Left lung (tissue), 10 donors: Measurements from ENCODE around the gene AP2B1. TPM values are rescaled to one million over a fixed set of nuclear protein-coding genes. Genes with fewer than 3 reads are reported as not detected.
A peak's percentile ranks its signal among the peaks of the same experiment; 100 is the strongest.

Source experiments
- ATAC-seq: fragments of 200-7000 bp; cut with Tn5 transposase; one replicate; pipeline ENCODE4 v1.9.1; 2020; ENCODE audit warnings: moderate library complexity
- DNase-seq, 4 donors: peaks; one replicate each; pipeline ENCODE4 v3.0.0-alpha.2; 2013 to 2020
- H3K27ac ChIP-seq, 2 donors: fragments of 200-600 bp; sonication (generic) in 1 of 2; one replicate each; pipeline versions ENCODE4 v1.5.0 to v1.8.0; 2020 to 2021
- H3K27me3 ChIP-seq, 2 donors: fragments of 200-600 bp; sonication (generic) in 1 of 2; one replicate each; pipeline versions ENCODE4 v1.5.0 to v1.8.0; 2020 to 2021
- H3K36me3 ChIP-seq, 2 donors: fragments of 200-600 bp; sonication (generic) in 1 of 2; one replicate each; pipeline versions ENCODE4 v1.5.0 to v1.8.0; 2020 to 2021
- H3K4me1 ChIP-seq, 2 donors: fragments of 200-600 bp; one replicate each; pipeline ENCODE4 v1.8.0; 2021
- H3K4me3 ChIP-seq, 2 donors: fragments of 200-600 bp; sonication (generic) in 1 of 2; one replicate each; pipeline versions ENCODE4 v1.5.0 to v1.8.0; 2020 to 2021; ENCODE audit warnings: mild to moderate bottlenecking in 1 of 2
- H3K9me3 ChIP-seq, 2 donors: fragments of 200-600 bp; sonication (generic) in 1 of 2; one replicate each; pipeline versions ENCODE4 v1.5.0 to v1.8.0; 2020 to 2021
- CTCF ChIP-seq, 2 donors: fragments of 200-600 bp; sonication (generic) in 1 of 2; IDR thresholded peaks; one replicate each; pipeline versions ENCODE4 v1.5.0 to v1.8.0; 2021; ENCODE audit warnings: antibody characterized with exemption in 2 of 2
- intact Hi-C, 2 donors: fragments of 100-400 bp; cut with DNase I; formaldehyde crosslinking; loops; one replicate each; pipeline versions ENCODE4 v1.11.2 to v1.14.2; 2022
- polyA plus RNA-seq, 6 donors: library from polyadenylated mRNA; unstranded; fragments of 120-200 nt; gene quantifications; one replicate each; pipeline ENCODE4 v1.2.1, GENCODE V29; 2013; ENCODE audit not compliant: insufficient read length in 6 of 6
- total RNA-seq, 2 donors: library from RNA; stranded (reverse); fragmentation: NEBNext Ultra II Directional; extraction: Animal tissue kit (Norgen Biotek cat#: 25700); gene quantifications; one replicate each; pipeline ENCODE4 v1.2.1, GENCODE V29; 2021
- donor health status: DM: no; HTN: yes; CAD: no.
- donor health status: DM: no; HTN: no; CAD: no.

Gene AP2B1
- total and polyA plus RNA-seq, 8 donors = 132 to 195 (median 154) TPM

- Histone ChIP-seq H3K4me3 (no peak overlapping the region), H3K9me3 (no peaks in the 10 kb centered on the region), H3K4me1 (peaks cover 0 to 14% of the 10 kb centered on the region in 2 donors), H3K36me3 (peaks cover 0 to 15% of the 10 kb centered on the region in 2 donors), H3K27me3 (no peaks in the 10 kb centered on the region), H3K27ac (peak overlapping the region in 1 of 2 donors; percentile 28)
- intact Hi-C loops = no loop called here
- TF ChIP-seq CTCF (IDR thresholded peaks at IDR 0.05) = no peak
- no peak for DNase-seq
- no peak for ATAC-seq
Measured at GRCh38 chr17:35705230-35705629, 118.1 kb downstream of the AP2B1 start.

- Histone ChIP-seq H3K36me3 (peaks cover 0 to 20% of the 10 kb centered on the region in 2 donors), H3K4me1 (peaks cover 0 to 14% of the 10 kb centered on the region in 2 donors), H3K4me3 (no peak overlapping the region), H3K27ac (peak overlapping the region in 1 of 2 donors; percentile 28), H3K9me3 (no peaks in the 10 kb centered on the region), H3K27me3 (no peaks in the 10 kb centered on the region)
- DNase-seq (no peak), ATAC-seq (peak; percentile 92)
- intact Hi-C loops = no loop called here
- no peak for TF ChIP-seq CTCF (IDR thresholded peaks at IDR 0.05)
Measured at GRCh38 chr17:35705705-35706104, 118.6 kb downstream of the AP2B1 start.

- intact Hi-C loops = no loop called here
- no peak for ATAC-seq
- peaks cover 0 to 37% of the 10 kb centered on the region in 2 donors for H3K36me3 ChIP-seq
Measured at GRCh38 chr17:35708149-35708548, 121.0 kb downstream of the AP2B1 start.

GRCh38 chr17:35708951-35709350 lies 121.8 kb downstream of the AP2B1 start:
- no peak overlapping the region for H3K4me3 ChIP-seq
- H3K4me1 ChIP-seq = peaks cover 5 to 14% of the 10 kb centered on the region in 2 donors
- H3K9me3 ChIP-seq = no peaks in the 10 kb centered on the region
- ATAC-seq (no peak), DNase-seq (no peak)
- peaks cover 0 to 44% of the 10 kb centered on the region in 2 donors for H3K36me3 ChIP-seq
- no peak for TF ChIP-seq CTCF (IDR thresholded peaks at IDR 0.05)
- intact Hi-C loops = no loop called here
- H3K27me3 ChIP-seq = no peaks in the 10 kb centered on the region
- no peak overlapping the region for H3K27ac ChIP-seq

More at GRCh38 chr17:35708149-35708548, 121.0 kb downstream of the AP2B1 start:
- Histone ChIP-seq H3K9me3 (no peaks in the 10 kb centered on the region), H3K27me3 (no peaks in the 10 kb centered on the region), H3K27ac (no peak overlapping the region), H3K4me3 (no peak overlapping the region), H3K4me1 (peaks cover 3 to 14% of the 10 kb centered on the region in 2 donors)
- no peak for DNase-seq
- TF ChIP-seq CTCF (IDR thresholded peaks at IDR 0.05) = no peak

GRCh38 chr17:35709874-35710273 lies 122.8 kb downstream of the AP2B1 start:
- peaks cover 5 to 14% of the 10 kb centered on the region in 2 donors for H3K4me1 ChIP-seq
- peaks cover 0 to 51% of the 10 kb centered on the region in 2 donors for H3K36me3 ChIP-seq
- no peak overlapping the region for H3K27ac ChIP-seq
- no peak for DNase-seq
- no peak overlapping the region for H3K4me3 ChIP-seq
- no peak for TF ChIP-seq CTCF (IDR thresholded peaks at IDR 0.05)
- no peaks in the 10 kb centered on the region for H3K9me3 ChIP-seq
- intact Hi-C loops = no loop called here
- ATAC-seq = no peak
- H3K27me3 ChIP-seq = no peaks in the 10 kb centered on the region
